Panc1 (cell line): ENCODE data around the gene PROP1. TPM values are rescaled to one million over a fixed set of nuclear protein-coding genes. Genes with fewer than 3 reads are reported as not detected.

Experiments
- ATAC-seq: fragments of 200-7000 bp; cut with Tn5 transposase; 2 replicates; pipeline ENCODE4 v1.9.1; 2020; ENCODE audit warnings: mild to moderate bottlenecking, moderate library complexity
- BruUV-seq: library from RNA; stranded (reverse); fragments of 400-500 nt; replicated peaks from 2 replicates; lab custom pipeline; 2021; lab: Mats Ljungman, UMichigan
- CTCF ChIA-PET: fragments of 300-600 bp; sonication (Branson Sonifier 250); formaldehyde crosslinking; loops from one replicate; lab custom pipeline; 2022; ENCODE audit warnings: antibody characterized with exemption; lab: Charles Lee
- POLR2A ChIA-PET: fragments of 300-600 bp; sonication (Branson Sonifier 250); formaldehyde crosslinking; loops from one replicate; lab custom pipeline; 2022; ENCODE audit warnings: antibody characterized with exemption; lab: Charles Lee
- DNase-seq: peaks from one replicate; pipeline ENCODE4 v3.0.0-alpha.2; 2010; ENCODE audit warnings: low read depth, low spot score
- H3K27ac ChIP-seq: 2 replicates; pipeline ENCODE4 v1.5.1; 2011; ENCODE audit warnings: mild to moderate bottlenecking, low read length, inconsistent platforms
- H3K27me3 ChIP-seq: fragments of 200-500 bp; sonication (Bioruptor generic); 2 replicates; pipeline ENCODE4 v1.6.0; 2014; ENCODE audit warnings: low read length, inconsistent platforms; ENCODE audit not compliant: control insufficient read depth, insufficient read depth
- H3K36me3 ChIP-seq: fragments of 200-500 bp; sonication (Bioruptor generic); 2 replicates; pipeline ENCODE4 v1.5.1; 2014; ENCODE audit warnings: inconsistent platforms, mild to moderate bottlenecking, low read length, moderate library complexity; ENCODE audit not compliant: control insufficient read depth, insufficient read depth
- H3K4me1 ChIP-seq: 2 replicates; pipeline ENCODE4 v1.5.1; 2011; ENCODE audit warnings: inconsistent platforms, mild to moderate bottlenecking, low read length, moderate library complexity; ENCODE audit not compliant: control insufficient read depth, insufficient read depth
- H3K4me3 ChIP-seq, 2 experiments: 2 replicates each; pipeline ENCODE4 v1.5.1; 2011 to 2012; ENCODE audit warnings: low read depth in 2 of 2, low read length in 2 of 2, mild to moderate bottlenecking in 2 of 2, inconsistent platforms in 1 of 2, moderate library complexity in 1 of 2
- H3K9me3 ChIP-seq: fragments of 200-500 bp; sonication (Bioruptor generic); 2 replicates; pipeline ENCODE4 v1.5.1; 2014; ENCODE audit warnings: low read depth, mild to moderate bottlenecking, inconsistent platforms, low read length, moderate library complexity; ENCODE audit not compliant: control insufficient read depth, insufficient read depth
- CTCF ChIP-seq: fragments of 450-650 bp; IDR thresholded peaks from 2 replicates; pipeline ENCODE4 v1.5.1; 2017; ENCODE audit warnings: mild to moderate bottlenecking
- POLR2AphosphoS5 ChIP-seq: IDR thresholded peaks from 2 replicates; pipeline ENCODE4 v1.6.1; 2012; ENCODE audit warnings: mild to moderate bottlenecking, low read depth, low read length, moderate library complexity
- REST ChIP-seq, 2 experiments: IDR thresholded peaks; 2 replicates each; pipeline ENCODE4 v1.6.1; 2011 to 2012; ENCODE audit warnings: low read depth in 2 of 2, control low read depth in 1 of 2, low read length in 1 of 2, mild to moderate bottlenecking in 1 of 2, moderate library complexity in 1 of 2; ENCODE audit not compliant: insufficient read depth in 1 of 2
- SIN3A ChIP-seq: IDR thresholded peaks from 2 replicates; pipeline ENCODE4 v1.6.1; 2012; ENCODE audit warnings: low read depth, mild to moderate bottlenecking, low read length, moderate library complexity, borderline replicate concordance; ENCODE audit not compliant: insufficient read depth
- TCF7L2 ChIP-seq: IDR thresholded peaks from 2 replicates; pipeline ENCODE4 v1.6.1; 2011; ENCODE audit warnings: mild to moderate bottlenecking, low read depth, low read length, inconsistent platforms
- in situ Hi-C: cut with HindIII; loops from 2 replicates; pipeline ENCODE4 v1.10.0; 2016; ENCODE audit warnings: low sequenced_read_pairs, low pct_unique_long_range_greater_than_20kb
- intact Hi-C: fragments of 100-400 bp; cut with micrococcal nuclease; formaldehyde crosslinking; loops from one replicate; pipeline ENCODE4 v1.10.0; 2022; ENCODE audit not compliant: unreplicated experiment
- total RNA-seq: library from RNA; stranded (reverse); gene quantifications from one replicate; pipeline ENCODE4 v1.2.1, GENCODE V29; 2021; ENCODE audit not compliant: unreplicated experiment

Gene PROP1
- total RNA-seq, 1 experiment from 2014 or later: not detected

- H3K27me3 ChIP-seq: peaks cover 2% of the 10 kb centered on the region; the same call in 1 of the 2 replicates
- ATAC-seq (no peak), DNase-seq (no peak)
- TF ChIP-seq REST (IDR thresholded peaks at IDR 0.05; ENCODE audit: insufficient read depth in 1 of 2, low read depth in 2 of 2, low read length in 1 of 2) (no peak), SIN3A (no peak), POLR2AphosphoS5 (no peak), TCF7L2 (no peak), CTCF (no peak)
- ChIA-PET CTCF (no interaction called here), POLR2A (interaction anchor here (0.7 kb wide), 1 partner anchor 141 kb away, joined by 6 read pairs; no protein-coding TSS in a partner anchor)
- intact Hi-C loops: no loop called here
- H3K9me3 ChIP-seq: no peaks in the 10 kb centered on the region
- in situ Hi-C loops: no loop called here
- no TSS peak for BruUV-seq
- no peaks in the 10 kb centered on the region for H3K4me1 ChIP-seq
- H3K4me3 ChIP-seq: no peak overlapping the region
- H3K27ac ChIP-seq: no peak overlapping the region
- no peaks in the 10 kb centered on the region for H3K36me3 ChIP-seq
Observed at GRCh38 chr5:177992466-177992865, 3.6 kb downstream of the PROP1 start.

GRCh38 chr5:177988989-177989625 lies 6.9 kb downstream of the PROP1 start:
- no TSS peak for BruUV-seq
- H3K27ac ChIP-seq: no peak overlapping the region
- no peaks in the 10 kb centered on the region for H3K9me3 ChIP-seq
- ChIA-PET POLR2A (no interaction called here), CTCF (no interaction called here)
- H3K36me3 ChIP-seq: no peaks in the 10 kb centered on the region
- no peaks in the 10 kb centered on the region for H3K4me1 ChIP-seq
- no peaks in the 10 kb centered on the region; the same call in 1 of the 2 replicates for H3K27me3 ChIP-seq
- ATAC-seq (no peak), DNase-seq (no peak)
- in situ Hi-C loops: no loop called here
- TF ChIP-seq POLR2AphosphoS5 (no peak), REST (IDR thresholded peaks at IDR 0.05; ENCODE audit: insufficient read depth in 1 of 2, low read depth in 2 of 2, low read length in 1 of 2) (no peak), TCF7L2 (no peak)
- intact Hi-C loops: no loop called here
- no peak overlapping the region for H3K4me3 ChIP-seq
